ENCODE results near the gene NRG2. TPM values are rescaled to one million over a fixed set of nuclear protein-coding genes. Genes with fewer than 3 reads are reported as not detected.

NRG2 gene
- polyA plus RNA-seq, 3 donors, result 0.01 TPM; not detected in 2

DNA sequence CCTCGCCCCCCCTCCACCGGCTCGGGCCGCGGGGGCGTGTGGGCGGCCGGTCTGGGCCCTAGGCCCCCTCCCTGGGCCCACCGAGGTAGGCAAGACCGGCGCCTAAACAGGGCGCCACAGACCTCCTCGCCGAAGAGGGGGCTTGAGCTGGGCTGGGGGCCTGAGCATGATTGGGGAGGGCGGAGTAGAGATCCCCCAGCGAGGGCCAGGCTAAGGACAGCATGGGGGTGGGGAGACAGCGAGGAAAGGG lies 138.6 kb downstream of the NRG2 start:
- Histone ChIP-seq H3K9me3 (replicated peaks in 1 of 2; ENCODE audit: control insufficient read depth in 1 of 2, insufficient read depth in 1 of 2, low read length in 2 of 2) (peaks cover 0 to 22% of the 10 kb centered on the region in 2 donors), H3K36me3 (replicated peaks in 1 of 2; ENCODE audit: control insufficient read depth in 1 of 2, insufficient read depth in 2 of 2, low read length in 2 of 2) (no peaks in the 10 kb centered on the region), H3K79me2 (ENCODE audit: insufficient read depth, low read length) (no peaks in the 10 kb centered on the region), H3K9ac (ENCODE audit: insufficient read depth, low read length, poor library complexity, severe bottlenecking) (no peak overlapping the region), H3K27ac (ENCODE audit: low read depth in 1 of 2, low read length in 2 of 2) (no peak overlapping the region), H2AFZ (ENCODE audit: insufficient read depth, low read depth, low read length, poor library complexity, severe bottlenecking) (no peak overlapping the region), H3K4me3 (replicated peaks in 1 of 3; ENCODE audit: low read depth in 2 of 3, low read length in 3 of 3) (no peak overlapping the region), H3K4me2 (replicated peaks; ENCODE audit: extremely low read depth, low read length, poor library complexity, severe bottlenecking) (no peak overlapping the region), H3K4me1 (ENCODE audit: control insufficient read depth in 1 of 2, insufficient read depth in 2 of 2, low read length in 2 of 2) (peaks cover 0 to 9% of the 10 kb centered on the region in 2 donors), H4K20me1 (ENCODE audit: insufficient read depth, low read length) (no peaks in the 10 kb centered on the region), H3K27me3 (ENCODE audit: control insufficient read depth in 2 of 2, insufficient read depth in 2 of 2, low read length in 2 of 2) (peaks cover 38 to 70% of the 10 kb centered on the region in 2 donors)
- Mint-ChIP-seq H3K9me3 (peaks cover 0 to 5% (median 0%) of the 10 kb centered on the region in 7 donors), H3K4me1 (peaks cover 3% of the 10 kb centered on the region), H3K4me3 (peak overlapping the region in 1 of 2 donors; percentile 61), H3K36me3 (no peaks in the 10 kb centered on the region), H3K27me3 (ENCODE audit: low read depth in 3 of 3) (peaks cover 0 to 37% (median 32%) of the 10 kb centered on the region in 3 donors), H3K27ac (no peak overlapping the region)
- no peak for DNase-seq
- 0% methylated on average over 9 of the region's 17 CpGs for WGBS (ENCODE audit: insufficient coverage)
- intact Hi-C loops (cut with micrococcal nuclease), result no loop called here
- TF ChIP-seq, protein P1, sequence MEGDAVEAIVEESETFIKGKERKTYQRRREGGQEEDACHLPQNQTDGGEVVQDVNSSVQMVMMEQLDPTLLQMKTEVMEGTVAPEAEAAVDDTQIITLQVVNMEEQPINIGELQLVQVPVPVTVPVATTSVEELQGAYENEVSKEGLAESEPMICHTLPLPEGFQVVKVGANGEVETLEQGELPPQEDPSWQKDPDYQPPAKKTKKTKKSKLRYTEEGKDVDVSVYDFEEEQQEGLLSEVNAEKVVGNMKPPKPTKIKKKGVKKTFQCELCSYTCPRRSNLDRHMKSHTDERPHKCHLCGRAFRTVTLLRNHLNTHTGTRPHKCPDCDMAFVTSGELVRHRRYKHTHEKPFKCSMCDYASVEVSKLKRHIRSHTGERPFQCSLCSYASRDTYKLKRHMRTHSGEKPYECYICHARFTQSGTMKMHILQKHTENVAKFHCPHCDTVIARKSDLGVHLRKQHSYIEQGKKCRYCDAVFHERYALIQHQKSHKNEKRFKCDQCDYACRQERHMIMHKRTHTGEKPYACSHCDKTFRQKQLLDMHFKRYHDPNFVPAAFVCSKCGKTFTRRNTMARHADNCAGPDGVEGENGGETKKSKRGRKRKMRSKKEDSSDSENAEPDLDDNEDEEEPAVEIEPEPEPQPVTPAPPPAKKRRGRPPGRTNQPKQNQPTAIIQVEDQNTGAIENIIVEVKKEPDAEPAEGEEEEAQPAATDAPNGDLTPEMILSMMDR (IDR thresholded peaks at IDR 0.05), result no peak

- Histone ChIP-seq H3K27ac (ENCODE audit: low read depth in 1 of 2, low read length in 2 of 2) (no peak overlapping the region), H2AFZ (ENCODE audit: insufficient read depth, low read depth, low read length, poor library complexity, severe bottlenecking) (no peak overlapping the region), H3K4me2 (replicated peaks; ENCODE audit: extremely low read depth, low read length, poor library complexity, severe bottlenecking) (no peak overlapping the region), H3K27me3 (ENCODE audit: control insufficient read depth in 2 of 2, insufficient read depth in 2 of 2, low read length in 2 of 2) (peaks cover 38 to 70% of the 10 kb centered on the region in 2 donors), H3K9me3 (replicated peaks in 1 of 2; ENCODE audit: control insufficient read depth in 1 of 2, insufficient read depth in 1 of 2, low read length in 2 of 2) (peaks cover 0 to 22% of the 10 kb centered on the region in 2 donors), H3K4me3 (replicated peaks in 1 of 3; ENCODE audit: low read depth in 2 of 3, low read length in 3 of 3) (no peak overlapping the region), H4K20me1 (ENCODE audit: insufficient read depth, low read length) (no peaks in the 10 kb centered on the region), H3K36me3 (replicated peaks in 1 of 2; ENCODE audit: control insufficient read depth in 1 of 2, insufficient read depth in 2 of 2, low read length in 2 of 2) (no peaks in the 10 kb centered on the region), H3K79me2 (ENCODE audit: insufficient read depth, low read length) (no peaks in the 10 kb centered on the region), H3K4me1 (ENCODE audit: control insufficient read depth in 1 of 2, insufficient read depth in 2 of 2, low read length in 2 of 2) (peaks cover 0 to 9% of the 10 kb centered on the region in 2 donors), H3K9ac (ENCODE audit: insufficient read depth, low read length, poor library complexity, severe bottlenecking) (no peak overlapping the region)
- H3K4me3 Mint-ChIP-seq, result peak overlapping the region in 1 of 2 donors; percentile 56
- under 1% methylated on average over 82 of the region's 89 CpGs for WGBS (ENCODE audit: insufficient coverage)
- intact Hi-C loops (cut with micrococcal nuclease), result no loop called here
- peaks cover 3% of the 10 kb centered on the region for H3K4me1 Mint-ChIP-seq
- peaks cover 0 to 5% (median 0%) of the 10 kb centered on the region in 7 donors for H3K9me3 Mint-ChIP-seq
- no peak for DNase-seq
- TF ChIP-seq, protein P1 (IDR thresholded peaks at IDR 0.05), result no peak
- peaks cover 2 to 37% (median 37%) of the 10 kb centered on the region in 3 donors for H3K27me3 Mint-ChIP-seq (ENCODE audit: low read depth in 3 of 3)
- no peak overlapping the region for H3K27ac Mint-ChIP-seq
- H3K36me3 Mint-ChIP-seq, result no peaks in the 10 kb centered on the region
Observed at GRCh38 chr5:139903795-139904565, 139.1 kb downstream of the NRG2 start.
